HEK293 (cell line): ENCODE measurements around the gene SPPL2C.

Experiments
- MEIS1 ChIP-seq: sonication (generic); formaldehyde crosslinking; IDR thresholded peaks from 2 replicates; pipeline ENCODE4 v1.8.1; 2022; ENCODE audit warnings: missing genetic modification reagents, mild to moderate bottlenecking, borderline replicate concordance
- PBX3 ChIP-seq: sonication (generic); formaldehyde crosslinking; IDR thresholded peaks from 2 replicates; pipeline ENCODE4 v1.8.1; 2022; ENCODE audit warnings: mild to moderate bottlenecking, moderate library complexity, missing genetic modification reagents
- ZFP37 ChIP-seq: fragments of 450-650 bp; formaldehyde crosslinking; IDR thresholded peaks from 2 replicates; pipeline ENCODE4 v1.5.1; 2016; ENCODE audit warnings: missing biosample characterization, missing genetic modification characterization
- TF ChIP-seq, protein P1 (sequence below): fragments of 450-650 bp; formaldehyde crosslinking; IDR thresholded peaks from 2 replicates; pipeline ENCODE4 v1.5.1; 2016; ENCODE audit warnings: missing biosample characterization, missing genetic modification characterization

GRCh38 chr17:45863857-45864654 lies 19.4 kb downstream of the SPPL2C start:
- TF ChIP-seq, protein P1, sequence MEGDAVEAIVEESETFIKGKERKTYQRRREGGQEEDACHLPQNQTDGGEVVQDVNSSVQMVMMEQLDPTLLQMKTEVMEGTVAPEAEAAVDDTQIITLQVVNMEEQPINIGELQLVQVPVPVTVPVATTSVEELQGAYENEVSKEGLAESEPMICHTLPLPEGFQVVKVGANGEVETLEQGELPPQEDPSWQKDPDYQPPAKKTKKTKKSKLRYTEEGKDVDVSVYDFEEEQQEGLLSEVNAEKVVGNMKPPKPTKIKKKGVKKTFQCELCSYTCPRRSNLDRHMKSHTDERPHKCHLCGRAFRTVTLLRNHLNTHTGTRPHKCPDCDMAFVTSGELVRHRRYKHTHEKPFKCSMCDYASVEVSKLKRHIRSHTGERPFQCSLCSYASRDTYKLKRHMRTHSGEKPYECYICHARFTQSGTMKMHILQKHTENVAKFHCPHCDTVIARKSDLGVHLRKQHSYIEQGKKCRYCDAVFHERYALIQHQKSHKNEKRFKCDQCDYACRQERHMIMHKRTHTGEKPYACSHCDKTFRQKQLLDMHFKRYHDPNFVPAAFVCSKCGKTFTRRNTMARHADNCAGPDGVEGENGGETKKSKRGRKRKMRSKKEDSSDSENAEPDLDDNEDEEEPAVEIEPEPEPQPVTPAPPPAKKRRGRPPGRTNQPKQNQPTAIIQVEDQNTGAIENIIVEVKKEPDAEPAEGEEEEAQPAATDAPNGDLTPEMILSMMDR (tag by site-specific recombination): no peak
- no peak for TF ChIP-seq PBX3 (CRISPR knock-in tag)
- no peak for TF ChIP-seq MEIS1 (CRISPR knock-in tag)
- no peak for TF ChIP-seq ZFP37
